ENCODE results near the gene TEX53. TPM values are rescaled to one million over a fixed set of nuclear protein-coding genes. Genes with fewer than 3 reads are reported as not detected.
A peak's percentile ranks its signal among the peaks of the same experiment; 100 is the strongest.

The TEX53 gene
- polyA plus RNA-seq, 1 donor, result not detected

- Histone ChIP-seq H3K27ac (ENCODE audit: low read length) (no peak overlapping the region), H3K36me3 (ENCODE audit: control insufficient read depth, insufficient read depth, low read length) (no peaks in the 10 kb centered on the region), H3K27me3 (ENCODE audit: control insufficient read depth, insufficient read depth, low read length) (no peaks in the 10 kb centered on the region), H3K9me3 (ENCODE audit: control insufficient read depth, low read depth, low read length) (no peaks in the 10 kb centered on the region), H3K4me3 (ENCODE audit: low read length) (no peak overlapping the region), H3K4me1 (ENCODE audit: control insufficient read depth, insufficient read depth, low read length) (no peaks in the 10 kb centered on the region)
- WGBS (ENCODE audit: insufficient coverage, low lambda C conversion rate), result no CpG with 5 or more reads among the region's 4 CpGs
- DNase-seq, result no peak
Observed at GRCh38 chr9:114666851-114667250, 9.2 kb upstream of the TEX53 start.

- no CpG with 5 or more reads among the region's 5 CpGs for WGBS (ENCODE audit: insufficient coverage, low lambda C conversion rate)
- no peaks in the 10 kb centered on the region for H3K27me3 ChIP-seq (ENCODE audit: control insufficient read depth, insufficient read depth, low read length)
- H3K36me3 ChIP-seq (ENCODE audit: control insufficient read depth, insufficient read depth, low read length), result no peaks in the 10 kb centered on the region
- no peak overlapping the region for H3K4me3 ChIP-seq (ENCODE audit: low read length)
- no peaks in the 10 kb centered on the region for H3K4me1 ChIP-seq (ENCODE audit: control insufficient read depth, insufficient read depth, low read length)
- no peak for DNase-seq
- H3K9me3 ChIP-seq (ENCODE audit: control insufficient read depth, low read depth, low read length), result no peaks in the 10 kb centered on the region
- no peak overlapping the region for H3K27ac ChIP-seq (ENCODE audit: low read length)
Observed at GRCh38 chr9:114666401-114666800, 8.8 kb upstream of the TEX53 start.

DNA sequence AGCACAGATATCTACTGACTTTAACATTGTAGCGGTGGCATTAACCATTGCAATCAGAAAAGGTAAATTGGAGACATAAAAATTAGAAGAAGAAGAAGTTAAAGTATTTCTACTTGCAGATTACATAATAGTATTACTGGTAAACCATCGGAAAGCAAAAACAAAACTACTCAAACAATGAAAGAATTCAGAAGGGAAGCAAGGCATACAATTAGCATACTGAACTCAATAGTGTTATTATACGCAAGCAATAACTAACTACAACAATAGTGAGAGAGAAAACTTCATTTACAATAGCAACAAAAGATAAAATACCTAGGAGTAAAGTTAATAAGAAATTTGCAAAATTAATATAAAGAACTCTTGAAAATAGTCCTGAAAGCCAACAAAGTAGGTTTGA is 6.6 kb upstream of the TEX53 start:
- no peaks in the 10 kb centered on the region for H3K36me3 ChIP-seq (ENCODE audit: control insufficient read depth, insufficient read depth, low read length)
- H3K27me3 ChIP-seq (ENCODE audit: control insufficient read depth, insufficient read depth, low read length), result no peaks in the 10 kb centered on the region
- no peak overlapping the region for H3K4me3 ChIP-seq (ENCODE audit: low read length)
- H3K4me1 ChIP-seq (ENCODE audit: control insufficient read depth, insufficient read depth, low read length), result no peaks in the 10 kb centered on the region
- 80% methylated on average over 2 of the region's 3 CpGs for WGBS (ENCODE audit: insufficient coverage, low lambda C conversion rate)
- H3K9me3 ChIP-seq (ENCODE audit: control insufficient read depth, low read depth, low read length), result no peaks in the 10 kb centered on the region
- no peak for DNase-seq
- no peak overlapping the region for H3K27ac ChIP-seq (ENCODE audit: low read length)

DNA sequence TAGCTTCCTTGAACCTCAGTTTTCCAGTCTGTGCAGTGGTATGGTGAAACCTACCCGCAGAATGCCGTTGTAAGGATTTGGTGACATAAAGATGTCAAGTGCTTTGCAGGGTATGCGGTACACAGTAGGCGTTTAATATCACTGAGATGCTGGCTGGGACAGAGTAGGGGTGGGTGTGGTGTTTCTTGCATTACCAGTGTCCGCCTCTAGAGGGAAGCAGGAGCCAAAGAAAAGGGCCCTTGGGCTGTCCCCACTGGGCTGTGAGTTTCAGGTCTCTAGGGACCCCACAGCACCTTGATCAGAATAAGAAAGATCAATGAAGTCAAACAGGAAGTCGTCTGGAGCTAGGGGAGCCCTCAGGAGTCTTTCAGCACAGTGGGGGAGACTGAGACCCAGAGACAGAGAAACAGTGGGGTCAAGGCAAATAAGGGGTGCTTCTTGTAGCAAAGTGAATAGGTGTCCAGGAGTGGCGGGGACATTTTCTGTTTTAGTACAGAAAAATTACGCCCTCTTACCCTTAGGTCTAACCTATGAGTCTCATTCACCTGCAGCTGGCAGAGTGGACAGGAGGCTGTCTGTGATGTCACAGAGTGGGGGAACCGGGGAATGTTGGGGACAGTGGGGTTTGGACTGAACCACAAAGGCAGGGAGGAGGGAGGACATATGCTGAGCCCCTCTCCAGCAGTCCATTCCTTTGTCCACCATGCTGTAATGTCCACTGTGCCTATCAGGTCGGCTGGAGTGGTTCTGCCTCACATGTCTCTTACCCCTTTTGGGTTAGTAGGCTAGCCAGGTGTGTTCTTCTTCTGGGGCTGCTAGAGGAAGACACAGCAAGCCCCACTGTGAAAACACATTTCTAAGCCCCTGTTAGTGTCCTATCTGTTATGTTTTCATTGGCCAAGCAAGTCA is 4.7 kb upstream of the TEX53 start:
- Histone ChIP-seq H3K36me3 (ENCODE audit: control insufficient read depth, insufficient read depth, low read length) (no peaks in the 10 kb centered on the region), H3K4me1 (ENCODE audit: control insufficient read depth, insufficient read depth, low read length) (no peaks in the 10 kb centered on the region)
- WGBS (ENCODE audit: insufficient coverage, low lambda C conversion rate), result no CpG with 5 or more reads among the region's 10 CpGs

GRCh38 chr9:114656301-114656700 is 1.3 kb downstream of the TEX53 start:
- 100% methylated on average over 1 of the region's 12 CpGs for WGBS (ENCODE audit: insufficient coverage, low lambda C conversion rate)
- H3K4me1 ChIP-seq (ENCODE audit: control insufficient read depth, insufficient read depth, low read length), result no peaks in the 10 kb centered on the region
- H3K4me3 ChIP-seq (ENCODE audit: low read length), result no peak overlapping the region
- no peaks in the 10 kb centered on the region for H3K36me3 ChIP-seq (ENCODE audit: control insufficient read depth, insufficient read depth, low read length)
- H3K27me3 ChIP-seq (ENCODE audit: control insufficient read depth, insufficient read depth, low read length), result no peaks in the 10 kb centered on the region
- no peak overlapping the region for H3K27ac ChIP-seq (ENCODE audit: low read length)
- no peak for DNase-seq
- no peaks in the 10 kb centered on the region for H3K9me3 ChIP-seq (ENCODE audit: control insufficient read depth, low read depth, low read length)

More for the DNA sequence above, 4.7 kb upstream of the TEX53 start:
- Histone ChIP-seq H3K9me3 (ENCODE audit: control insufficient read depth, low read depth, low read length) (no peaks in the 10 kb centered on the region), H3K27ac (ENCODE audit: low read length) (no peak overlapping the region), H3K4me3 (ENCODE audit: low read length) (no peak overlapping the region), H3K27me3 (ENCODE audit: control insufficient read depth, insufficient read depth, low read length) (no peaks in the 10 kb centered on the region)
- DNase-seq, result peak; percentile 11 to 13

DNA sequence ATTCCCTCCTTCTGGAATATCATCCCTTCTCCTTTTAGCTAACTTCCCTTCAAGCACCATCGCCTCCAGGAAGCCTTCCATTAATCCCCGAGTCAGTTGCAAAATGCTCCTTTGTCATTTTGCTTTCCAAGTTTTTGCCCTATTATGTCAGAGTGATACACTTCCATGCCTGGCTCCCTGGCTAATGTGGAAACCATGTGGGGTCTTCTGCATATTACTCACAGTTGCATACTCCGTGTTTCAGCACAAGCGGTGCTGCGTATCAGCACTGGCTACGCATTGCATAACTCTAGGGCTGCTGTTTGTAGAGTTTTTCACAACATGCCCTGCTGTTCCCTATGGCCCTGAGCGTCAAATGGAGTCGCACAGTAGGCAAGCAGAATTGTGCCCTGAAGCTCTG is 1.9 kb downstream of the TEX53 start:
- H3K4me3 ChIP-seq (ENCODE audit: low read length), result no peak overlapping the region
- no peaks in the 10 kb centered on the region for H3K27me3 ChIP-seq (ENCODE audit: control insufficient read depth, insufficient read depth, low read length)
- no peaks in the 10 kb centered on the region for H3K4me1 ChIP-seq (ENCODE audit: control insufficient read depth, insufficient read depth, low read length)
- no peak for DNase-seq
- no peak overlapping the region for H3K27ac ChIP-seq (ENCODE audit: low read length)
- H3K9me3 ChIP-seq (ENCODE audit: control insufficient read depth, low read depth, low read length), result no peaks in the 10 kb centered on the region
- no peaks in the 10 kb centered on the region for H3K36me3 ChIP-seq (ENCODE audit: control insufficient read depth, insufficient read depth, low read length)
- WGBS (ENCODE audit: insufficient coverage, low lambda C conversion rate), result 100% methylated on average over 2 of the region's 8 CpGs

DNA sequence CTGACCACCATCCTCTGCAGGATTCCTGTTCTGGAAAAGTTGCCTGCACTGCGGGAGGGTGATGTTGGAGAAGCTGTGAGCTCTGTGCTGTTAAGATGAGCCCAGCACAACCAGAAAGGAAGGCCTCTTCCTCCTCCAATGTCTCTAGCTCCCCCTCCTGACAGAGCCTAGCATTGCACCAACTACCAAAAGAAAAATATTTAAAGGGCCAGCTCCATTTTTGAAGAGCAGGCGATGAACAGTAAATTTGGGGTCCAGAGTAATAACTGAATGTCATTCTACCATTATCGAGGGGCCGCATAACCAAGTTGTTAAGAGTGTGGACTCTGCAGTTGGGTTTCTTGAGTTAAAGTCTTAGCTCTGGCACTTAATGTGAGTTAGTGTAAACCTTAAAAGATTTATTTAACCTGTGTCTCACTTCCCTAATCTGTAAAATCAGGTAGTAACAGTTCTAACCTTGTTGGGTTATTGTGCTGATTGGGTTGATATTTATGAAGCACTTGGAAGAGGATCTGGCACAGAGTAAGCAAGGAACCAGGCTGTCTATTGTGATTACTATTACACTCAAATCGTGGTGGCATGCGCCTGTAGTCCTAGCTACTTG is 3.9 kb downstream of the TEX53 start:
- H3K36me3 ChIP-seq (ENCODE audit: control insufficient read depth, insufficient read depth, low read length), result no peaks in the 10 kb centered on the region
- peak; percentile 48 to 52 for DNase-seq
- WGBS (ENCODE audit: insufficient coverage, low lambda C conversion rate), result no CpG with 5 or more reads among the region's 6 CpGs
- H3K4me1 ChIP-seq (ENCODE audit: control insufficient read depth, insufficient read depth, low read length), result no peaks in the 10 kb centered on the region
- H3K4me3 ChIP-seq (ENCODE audit: low read length), result no peak overlapping the region
- no peaks in the 10 kb centered on the region for H3K27me3 ChIP-seq (ENCODE audit: control insufficient read depth, insufficient read depth, low read length)
- H3K27ac ChIP-seq (ENCODE audit: low read length), result no peak overlapping the region
- no peaks in the 10 kb centered on the region for H3K9me3 ChIP-seq (ENCODE audit: control insufficient read depth, low read depth, low read length)

GRCh38 chr9:114652776-114653555 is 4.6 kb downstream of the TEX53 start:
- H3K27me3 ChIP-seq (ENCODE audit: control insufficient read depth, insufficient read depth, low read length), result no peaks in the 10 kb centered on the region
- no peak overlapping the region for H3K4me3 ChIP-seq (ENCODE audit: low read length)
- H3K4me1 ChIP-seq (ENCODE audit: control insufficient read depth, insufficient read depth, low read length), result no peaks in the 10 kb centered on the region
- H3K9me3 ChIP-seq (ENCODE audit: control insufficient read depth, low read depth, low read length), result no peaks in the 10 kb centered on the region
- DNase-seq, result no peak
- no peaks in the 10 kb centered on the region for H3K36me3 ChIP-seq (ENCODE audit: control insufficient read depth, insufficient read depth, low read length)
- 100% methylated on average over 1 of the region's 2 CpGs for WGBS (ENCODE audit: insufficient coverage, low lambda C conversion rate)
- no peak overlapping the region for H3K27ac ChIP-seq (ENCODE audit: low read length)

DNA sequence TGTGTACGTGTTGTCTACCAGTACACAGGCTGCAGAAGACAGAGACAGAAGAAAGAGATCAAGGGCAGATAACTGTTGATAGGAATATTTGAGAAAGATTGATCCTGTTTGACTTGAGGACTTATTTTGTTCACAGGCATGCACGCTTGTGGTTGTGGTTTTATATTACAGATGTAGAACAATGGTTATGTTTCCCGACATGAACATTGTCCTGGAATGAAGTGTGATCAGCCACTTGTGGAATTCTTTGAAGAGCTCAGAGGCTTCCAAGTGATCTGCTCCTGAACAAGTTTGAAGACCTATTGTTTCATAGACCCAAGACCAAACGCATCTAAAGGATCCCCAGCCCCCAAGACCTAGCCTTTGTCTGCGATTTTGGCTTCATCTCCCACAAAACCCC is 13.7 kb downstream of the TEX53 start:
- no peaks in the 10 kb centered on the region for H3K4me1 ChIP-seq (ENCODE audit: control insufficient read depth, insufficient read depth, low read length)
- H3K27ac ChIP-seq (ENCODE audit: low read length), result no peak overlapping the region
- H3K4me3 ChIP-seq (ENCODE audit: low read length), result no peak overlapping the region
- DNase-seq, result no peak
- WGBS (ENCODE audit: insufficient coverage, low lambda C conversion rate), result 83% methylated on average over 1 of the region's 5 CpGs
- peaks cover 26% of the 10 kb centered on the region for H3K36me3 ChIP-seq (ENCODE audit: control insufficient read depth, insufficient read depth, low read length)
- H3K27me3 ChIP-seq (ENCODE audit: control insufficient read depth, insufficient read depth, low read length), result no peaks in the 10 kb centered on the region
- H3K9me3 ChIP-seq (ENCODE audit: control insufficient read depth, low read depth, low read length), result no peaks in the 10 kb centered on the region

DNA sequence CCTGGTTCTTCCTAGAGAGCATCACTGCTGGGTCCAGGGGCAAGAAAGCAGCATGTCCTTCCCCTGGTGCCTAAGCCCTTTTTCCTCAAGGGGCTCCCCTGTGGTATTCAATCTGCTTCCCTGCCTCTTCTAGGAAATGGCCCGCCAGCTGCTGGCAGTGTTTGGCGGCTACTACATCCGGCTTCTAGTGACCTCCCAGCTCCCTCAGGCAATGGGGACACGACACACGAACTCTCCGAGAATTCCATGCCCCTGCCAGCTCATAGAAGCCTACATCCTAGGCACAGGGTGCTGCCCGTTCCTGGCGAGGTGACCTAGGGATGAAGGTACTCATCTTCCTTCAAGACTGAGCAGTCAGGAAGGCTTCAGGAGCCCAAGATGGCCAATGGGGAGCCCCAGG is 14.6 kb downstream of the TEX53 start:
- Histone ChIP-seq H3K27ac (ENCODE audit: low read length) (no peak overlapping the region), H3K36me3 (ENCODE audit: control insufficient read depth, insufficient read depth, low read length) (peaks cover 27% of the 10 kb centered on the region), H3K27me3 (ENCODE audit: control insufficient read depth, insufficient read depth, low read length) (no peaks in the 10 kb centered on the region), H3K9me3 (ENCODE audit: control insufficient read depth, low read depth, low read length) (no peaks in the 10 kb centered on the region), H3K4me1 (ENCODE audit: control insufficient read depth, insufficient read depth, low read length) (no peaks in the 10 kb centered on the region), H3K4me3 (ENCODE audit: low read length) (no peak overlapping the region)
- DNase-seq, result no peak
- WGBS (ENCODE audit: insufficient coverage, low lambda C conversion rate), result no CpG with 5 or more reads among the region's 8 CpGs
